ENCODE measurements around the gene DNMBP.

Gene DNMBP, protein sequence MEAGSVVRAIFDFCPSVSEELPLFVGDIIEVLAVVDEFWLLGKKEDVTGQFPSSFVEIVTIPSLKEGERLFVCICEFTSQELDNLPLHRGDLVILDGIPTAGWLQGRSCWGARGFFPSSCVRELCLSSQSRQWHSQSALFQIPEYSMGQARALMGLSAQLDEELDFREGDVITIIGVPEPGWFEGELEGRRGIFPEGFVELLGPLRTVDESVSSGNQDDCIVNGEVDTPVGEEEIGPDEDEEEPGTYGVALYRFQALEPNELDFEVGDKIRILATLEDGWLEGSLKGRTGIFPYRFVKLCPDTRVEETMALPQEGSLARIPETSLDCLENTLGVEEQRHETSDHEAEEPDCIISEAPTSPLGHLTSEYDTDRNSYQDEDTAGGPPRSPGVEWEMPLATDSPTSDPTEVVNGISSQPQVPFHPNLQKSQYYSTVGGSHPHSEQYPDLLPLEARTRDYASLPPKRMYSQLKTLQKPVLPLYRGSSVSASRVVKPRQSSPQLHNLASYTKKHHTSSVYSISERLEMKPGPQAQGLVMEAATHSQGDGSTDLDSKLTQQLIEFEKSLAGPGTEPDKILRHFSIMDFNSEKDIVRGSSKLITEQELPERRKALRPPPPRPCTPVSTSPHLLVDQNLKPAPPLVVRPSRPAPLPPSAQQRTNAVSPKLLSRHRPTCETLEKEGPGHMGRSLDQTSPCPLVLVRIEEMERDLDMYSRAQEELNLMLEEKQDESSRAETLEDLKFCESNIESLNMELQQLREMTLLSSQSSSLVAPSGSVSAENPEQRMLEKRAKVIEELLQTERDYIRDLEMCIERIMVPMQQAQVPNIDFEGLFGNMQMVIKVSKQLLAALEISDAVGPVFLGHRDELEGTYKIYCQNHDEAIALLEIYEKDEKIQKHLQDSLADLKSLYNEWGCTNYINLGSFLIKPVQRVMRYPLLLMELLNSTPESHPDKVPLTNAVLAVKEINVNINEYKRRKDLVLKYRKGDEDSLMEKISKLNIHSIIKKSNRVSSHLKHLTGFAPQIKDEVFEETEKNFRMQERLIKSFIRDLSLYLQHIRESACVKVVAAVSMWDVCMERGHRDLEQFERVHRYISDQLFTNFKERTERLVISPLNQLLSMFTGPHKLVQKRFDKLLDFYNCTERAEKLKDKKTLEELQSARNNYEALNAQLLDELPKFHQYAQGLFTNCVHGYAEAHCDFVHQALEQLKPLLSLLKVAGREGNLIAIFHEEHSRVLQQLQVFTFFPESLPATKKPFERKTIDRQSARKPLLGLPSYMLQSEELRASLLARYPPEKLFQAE (N-terminal part only)

DNA sequence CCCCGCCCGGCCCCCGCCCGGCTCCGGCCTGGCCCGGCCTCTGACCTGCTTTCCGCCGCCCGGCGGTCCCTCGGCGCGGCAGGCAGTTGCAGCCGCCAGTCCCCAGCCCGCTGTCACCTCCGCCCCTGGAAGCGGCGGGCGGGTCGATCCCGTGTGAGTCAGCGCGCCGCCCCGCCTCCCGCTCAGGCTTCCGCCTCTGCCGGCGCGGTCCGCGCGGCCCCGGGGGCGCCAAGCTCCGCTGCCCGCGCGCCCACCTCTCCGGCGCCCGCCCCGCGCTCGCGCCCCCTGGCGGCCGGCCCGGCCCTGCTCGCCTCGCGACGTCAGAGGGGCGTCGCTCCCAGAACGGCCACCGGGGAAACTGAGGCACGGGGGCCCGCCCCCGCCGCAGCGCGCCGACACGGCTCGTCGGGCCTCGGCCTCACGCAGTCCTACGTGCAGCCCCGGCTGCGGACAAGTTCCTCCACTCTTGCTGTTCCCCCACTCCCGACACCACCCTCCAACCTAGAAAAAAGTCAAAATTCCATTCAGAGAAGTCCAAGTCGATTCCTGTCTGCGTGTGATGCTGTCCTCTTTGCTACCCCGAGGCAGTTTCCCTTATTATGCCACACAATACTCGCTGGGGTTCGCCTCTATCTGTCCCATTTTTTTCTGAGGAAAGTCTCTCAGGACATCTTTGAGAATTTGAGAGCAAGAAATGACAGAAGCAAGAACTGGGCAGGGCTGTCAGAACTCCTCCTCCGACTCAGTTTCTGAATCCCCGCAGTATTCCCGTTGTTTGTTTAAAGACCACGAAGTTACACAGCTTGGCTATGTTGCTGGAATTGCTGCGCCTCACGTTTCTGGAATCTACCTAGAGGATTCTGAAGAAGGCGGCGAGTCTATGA is at the start of gene DNMBP:
Gene DNMBP (minus strand): TSS at position 155 of the 884 bp plus-strand sequence. CDS start 37,823 bp downstream, outside the sequence.
- DNase-seq = peak; percentile 92

DNA sequence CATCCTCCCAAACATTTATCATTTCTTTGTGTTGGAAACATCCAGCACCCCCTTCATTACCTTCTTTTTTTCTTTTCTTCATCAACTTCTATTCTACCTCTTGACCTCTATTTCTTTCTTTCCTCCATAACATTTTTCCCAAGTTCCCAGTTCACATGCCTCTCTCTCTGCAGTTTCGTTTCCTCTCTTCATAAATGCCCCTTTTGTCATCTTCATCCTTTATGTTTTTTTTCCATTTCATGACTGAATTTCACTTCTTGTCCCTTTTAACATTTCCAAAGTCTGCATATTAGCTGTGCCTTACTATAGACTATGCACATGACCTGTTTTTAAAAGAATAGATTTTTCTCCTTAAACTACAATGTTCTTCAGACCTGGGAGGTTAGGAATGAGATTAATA is 48.2 kb upstream of the DNMBP start:
- DNase-seq = no peak

GRCh38 chr10:100053686-100054460 is 44.1 kb upstream of the DNMBP start:
- DNase-seq = no peak

DNA sequence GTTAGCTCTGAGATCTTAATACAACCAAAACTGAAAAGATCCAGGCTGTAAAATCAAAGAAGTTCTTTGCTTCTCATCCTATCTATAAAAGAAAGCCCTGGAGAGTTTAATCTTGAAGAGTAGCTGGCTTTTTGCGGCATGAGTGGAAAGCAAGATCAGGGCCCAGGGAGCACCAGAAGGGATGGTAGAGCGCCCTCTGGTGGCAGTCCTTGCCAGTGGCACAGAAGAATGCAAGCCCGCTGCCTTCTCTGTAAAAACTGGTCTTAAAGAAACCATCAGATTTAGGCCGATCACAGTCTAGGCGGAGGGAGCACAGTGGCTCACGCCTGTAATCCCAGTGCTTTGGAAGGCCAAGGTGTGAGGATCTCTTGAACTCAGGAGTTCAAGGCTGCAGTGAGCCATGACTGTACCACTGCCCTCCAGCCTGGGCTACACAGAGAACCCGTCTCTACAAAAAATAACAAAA is 36.3 kb upstream of the DNMBP start:
- peak; percentile 90 for DNase-seq

DNA sequence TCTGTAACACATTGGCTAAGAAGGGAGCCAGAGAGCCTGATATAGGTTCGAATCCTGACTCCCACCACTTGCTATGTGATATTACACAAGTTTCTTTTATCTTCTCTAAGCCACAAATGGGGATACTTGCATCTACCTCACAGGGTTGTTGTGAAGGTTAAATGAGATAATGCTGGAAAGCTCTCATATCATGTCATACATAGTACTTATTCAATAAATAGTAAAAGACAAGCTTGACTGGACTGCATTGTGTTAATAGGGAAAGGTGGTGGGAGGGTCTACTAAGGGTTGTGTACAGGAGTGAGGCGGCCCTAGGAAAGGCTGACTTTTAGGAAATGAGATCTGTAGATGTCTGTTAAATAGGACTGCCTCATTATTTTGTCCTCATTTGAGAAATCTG is 35.8 kb upstream of the DNMBP start:
- DNase-seq = no peak

GRCh38 chr10:100043796-100044195 is 34.0 kb upstream of the DNMBP start:
- DNase-seq = no peak

GRCh38 chr10:100043344-100043743 is 33.6 kb upstream of the DNMBP start:
- peak; percentile 12 for DNase-seq

GRCh38 chr10:100041306-100042002 is 31.7 kb upstream of the DNMBP start:
- DNase-seq = no peak

GRCh38 chr10:100038561-100039071 is 28.9 kb upstream of the DNMBP start:
- DNase-seq = no peak

GRCh38 chr10:100037758-100038315 is 28.1 kb upstream of the DNMBP start:
- DNase-seq = no peak

- DNase-seq = no peak
Measured at GRCh38 chr10:100036850-100037249, 27.1 kb upstream of the DNMBP start.

DNA sequence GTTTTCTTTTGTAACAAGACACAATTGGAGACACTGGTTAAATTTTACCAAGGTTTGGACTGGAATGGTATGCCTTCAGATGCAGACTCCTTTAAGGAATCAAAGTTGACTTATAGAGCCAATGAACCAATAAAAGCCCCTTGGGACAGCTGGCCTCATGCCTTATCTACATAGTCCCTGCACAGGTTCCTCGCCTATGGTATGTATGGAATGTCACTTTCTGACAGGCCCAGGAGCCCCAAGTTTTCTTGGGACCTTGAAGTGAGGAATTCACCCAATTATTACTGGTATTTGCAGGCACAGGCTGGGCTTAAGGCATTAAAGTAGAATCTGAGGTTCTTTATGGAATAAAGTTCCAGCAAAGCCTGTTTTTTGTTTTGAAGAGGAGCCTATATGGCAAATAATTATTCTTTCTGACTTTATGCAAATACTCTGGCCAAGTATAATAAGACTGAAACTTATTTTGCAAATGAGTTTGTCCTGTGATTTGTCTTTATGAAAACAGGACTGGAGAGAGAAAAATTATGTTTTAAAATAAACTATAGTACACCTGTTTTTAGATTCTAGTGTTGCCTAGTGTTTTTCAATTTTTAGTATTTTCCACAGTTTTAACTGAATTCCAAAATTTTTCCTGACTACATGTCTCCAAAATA is 24.1 kb upstream of the DNMBP start:
- no peak for DNase-seq

DNA sequence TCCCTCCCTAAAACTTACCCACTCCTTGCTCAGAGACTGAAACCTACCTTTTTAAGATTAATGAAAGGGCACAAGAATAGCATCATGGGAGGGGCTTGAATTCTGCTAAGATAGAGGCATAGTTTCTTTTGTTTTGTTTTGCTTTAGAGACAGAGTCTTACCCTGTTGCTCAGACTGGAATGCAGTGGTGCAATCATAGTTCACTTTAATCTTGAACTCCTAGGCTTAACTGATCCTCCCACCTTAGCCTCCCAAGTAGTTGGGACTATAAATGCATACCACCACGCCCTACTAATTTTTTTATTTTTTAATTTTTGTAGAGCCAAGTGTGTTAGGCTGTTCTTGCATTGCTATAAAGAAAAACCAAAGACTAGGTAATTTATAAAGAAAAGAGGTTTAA is 17.7 kb upstream of the DNMBP start:
- no peak for DNase-seq

DNA sequence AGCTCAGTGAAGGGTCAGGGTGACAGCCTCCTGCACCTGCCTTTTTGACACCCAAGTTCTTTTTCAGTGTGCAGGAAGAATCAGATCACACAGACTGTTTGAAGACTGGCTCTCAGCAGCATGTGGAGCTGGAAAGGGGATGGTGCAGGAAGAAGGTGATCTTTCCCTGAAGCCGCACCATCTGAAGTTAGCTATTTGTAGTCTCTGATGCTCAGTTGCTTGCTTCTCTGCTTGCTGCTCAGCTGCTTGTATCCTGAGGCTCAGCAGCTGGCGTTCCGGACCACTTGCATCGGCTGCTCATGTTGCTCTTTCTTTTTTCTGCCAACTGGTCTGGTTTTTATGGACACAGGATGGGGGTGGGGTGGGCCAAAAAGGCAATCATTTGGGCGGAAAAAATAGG is 15.8 kb upstream of the DNMBP start:
- DNase-seq = no peak

- no peak for DNase-seq
Measured at GRCh38 chr10:100024748-100025147, 15.0 kb upstream of the DNMBP start.

- no peak for DNase-seq
Measured at GRCh38 chr10:100022403-100022802, 12.7 kb upstream of the DNMBP start.

- DNase-seq = no peak
Measured at GRCh38 chr10:100021322-100021721, 11.6 kb upstream of the DNMBP start.

DNA sequence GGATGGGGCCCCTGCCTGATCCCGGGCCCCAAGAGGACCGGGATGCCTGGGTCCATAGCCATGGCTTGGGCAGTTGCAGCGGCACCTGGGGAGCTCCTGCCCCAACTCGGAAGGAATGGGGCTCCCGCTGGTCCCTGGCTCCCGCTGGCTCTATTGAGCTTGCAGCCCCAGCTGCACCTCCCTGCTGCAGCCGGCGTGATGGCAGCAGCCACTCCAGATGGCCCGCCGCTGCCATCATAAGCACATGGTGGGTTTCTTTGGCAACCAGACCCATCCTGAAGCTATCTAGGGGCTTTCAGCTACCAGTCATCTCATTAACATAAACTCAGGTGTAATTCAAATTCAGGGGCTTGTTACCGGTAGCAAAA is 11.1 kb upstream of the DNMBP start:
- no peak for DNase-seq

- no peak for DNase-seq
Measured at GRCh38 chr10:100020142-100020885, 10.6 kb upstream of the DNMBP start.

Data from hematopoietic multipotent progenitor cell treated with erythropoietin and hydrocortisone succinate and interleukin-3 and kit ligand, for 6 days (in vitro differentiated cells).